Suprapubic skin (tissue), 4 donors: ENCODE measurements around the gene CKLF.

Experiments used
- EP300 ChIP-seq: sonication (generic); formaldehyde crosslinking; IDR thresholded peaks from one replicate; pipeline ENCODE4 v1.6.1; 2017; ENCODE audit warnings: antibody characterized with exemption
- POLR2A ChIP-seq, 2 donors: fragments of 450-650 bp; IDR thresholded peaks; one replicate each; pipeline ENCODE4 v1.6.1; 2017; ENCODE audit warnings: antibody characterized with exemption in 2 of 2, mild to moderate bottlenecking in 2 of 2, moderate library complexity in 2 of 2
- POLR2AphosphoS5 ChIP-seq, 3 donors: sonication (generic); formaldehyde crosslinking; IDR thresholded peaks; one replicate each; pipeline ENCODE4 v1.6.1; 2017; ENCODE audit warnings: antibody characterized with exemption in 3 of 3
- TF ChIP-seq, protein P1 (sequence below), 2 donors: fragments of 200-600 bp in 1 of 2; fragments of 450-650 bp in 1 of 2; sonication (generic) in 1 of 2; IDR thresholded peaks; one replicate each; pipeline ENCODE4 v1.5.1; 2016 to 2019; ENCODE audit warnings: antibody characterized with exemption in 2 of 2, mild to moderate bottlenecking in 1 of 2, moderate library complexity in 1 of 2

GRCh38 chr16:66508248-66508913, 44.0 kb upstream of the CKLF start:
- TF ChIP-seq, protein P1, sequence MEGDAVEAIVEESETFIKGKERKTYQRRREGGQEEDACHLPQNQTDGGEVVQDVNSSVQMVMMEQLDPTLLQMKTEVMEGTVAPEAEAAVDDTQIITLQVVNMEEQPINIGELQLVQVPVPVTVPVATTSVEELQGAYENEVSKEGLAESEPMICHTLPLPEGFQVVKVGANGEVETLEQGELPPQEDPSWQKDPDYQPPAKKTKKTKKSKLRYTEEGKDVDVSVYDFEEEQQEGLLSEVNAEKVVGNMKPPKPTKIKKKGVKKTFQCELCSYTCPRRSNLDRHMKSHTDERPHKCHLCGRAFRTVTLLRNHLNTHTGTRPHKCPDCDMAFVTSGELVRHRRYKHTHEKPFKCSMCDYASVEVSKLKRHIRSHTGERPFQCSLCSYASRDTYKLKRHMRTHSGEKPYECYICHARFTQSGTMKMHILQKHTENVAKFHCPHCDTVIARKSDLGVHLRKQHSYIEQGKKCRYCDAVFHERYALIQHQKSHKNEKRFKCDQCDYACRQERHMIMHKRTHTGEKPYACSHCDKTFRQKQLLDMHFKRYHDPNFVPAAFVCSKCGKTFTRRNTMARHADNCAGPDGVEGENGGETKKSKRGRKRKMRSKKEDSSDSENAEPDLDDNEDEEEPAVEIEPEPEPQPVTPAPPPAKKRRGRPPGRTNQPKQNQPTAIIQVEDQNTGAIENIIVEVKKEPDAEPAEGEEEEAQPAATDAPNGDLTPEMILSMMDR (IDR thresholded peaks at IDR 0.05): no peak
- TF ChIP-seq POLR2AphosphoS5 (IDR thresholded peaks at IDR 0.05) (peak in 1 of 3 donors; percentile 37), POLR2A (IDR thresholded peaks at IDR 0.05) (no peak), EP300 (no peak)
